CD4-positive, alpha-beta T cell (primary cell): ENCODE results near the gene MPPED1. TPM values are rescaled to one million over a fixed set of nuclear protein-coding genes. Genes with fewer than 3 reads are reported as not detected.

Experiments used
- ATAC-seq: fragments of 200-7000 bp; cut with Tn5 transposase; one replicate; pipeline ENCODE4 v1.10.0; 2022; ENCODE audit warnings: mild to moderate bottlenecking; ENCODE audit not compliant: poor library complexity
- CTCF ChIA-PET: fragments of 350-600 bp; sonication (Branson Sonifier 250); formaldehyde crosslinking; loops from one replicate; lab custom pipeline; 2021; ENCODE audit warnings: antibody characterized with exemption, inconsistent platforms; lab: Charles Lee
- POLR2A ChIA-PET: fragments of 350-600 bp; sonication (Branson Sonifier 250); formaldehyde crosslinking; loops from one replicate; lab custom pipeline; 2021; ENCODE audit warnings: antibody characterized with exemption, inconsistent platforms; lab: Charles Lee
- DNase-seq, 14 experiments: peaks; one replicate each; pipeline ENCODE4 v3.0.0-alpha.2; 2013 to 2020; ENCODE audit warnings: mixed read lengths in 2 of 14
- H3K27ac ChIP-seq, 2 donors: one replicate each; pipeline versions ENCODE4 v1.5.1 to v1.7.0; 2013; ENCODE audit warnings: low read length in 2 of 2, low read depth in 1 of 2, mild to moderate bottlenecking in 1 of 2
- H3K27me3 ChIP-seq, 2 experiments: 1 replicate in 1 of 2; 2 replicates in 1 of 2; pipeline versions ENCODE4 v1.6.1 to v1.7.0; 2013; ENCODE audit warnings: low read length in 2 of 2, control low read depth in 1 of 2, mild to moderate bottlenecking in 1 of 2, moderate library complexity in 1 of 2; ENCODE audit not compliant: insufficient read depth in 2 of 2, control insufficient read depth in 1 of 2
- H3K36me3 ChIP-seq: one replicate; pipeline ENCODE4 v1.6.1; 2013; ENCODE audit warnings: low read length, control low read depth; ENCODE audit not compliant: insufficient read depth
- H3K4me1 ChIP-seq: one replicate; pipeline ENCODE4 v1.6.1; 2013; ENCODE audit warnings: low read length, control low read depth; ENCODE audit not compliant: insufficient read depth
- H3K4me3 ChIP-seq: one replicate; pipeline ENCODE4 v1.5.1; 2013; ENCODE audit warnings: mild to moderate bottlenecking, low read length, moderate library complexity
- H3K9me3 ChIP-seq, 2 experiments: 1 replicate in 1 of 2; 2 replicates in 1 of 2; pipeline versions ENCODE4 v1.6.1 to v1.7.0; 2013; ENCODE audit warnings: low read length in 2 of 2, mild to moderate bottlenecking in 2 of 2, control low read depth in 1 of 2, moderate library complexity in 1 of 2; ENCODE audit not compliant: control insufficient read depth in 1 of 2, insufficient read depth in 1 of 2
- H3K27ac Mint-ChIP-seq: one replicate; pipeline ENCODE4 v1.8.0; 2020; ENCODE audit warnings: mixed read lengths
- H3K27me3 Mint-ChIP-seq: one replicate; pipeline ENCODE4 v1.8.0; 2021; ENCODE audit warnings: mixed read lengths
- H3K36me3 Mint-ChIP-seq: one replicate; pipeline ENCODE4 v1.8.0; 2021; ENCODE audit warnings: low read depth, mixed read lengths
- H3K4me1 Mint-ChIP-seq: one replicate; pipeline ENCODE4 v1.8.0; 2021; ENCODE audit warnings: low read depth, mixed read lengths
- H3K4me3 Mint-ChIP-seq: one replicate; pipeline ENCODE4 v1.8.0; 2020; ENCODE audit warnings: mild to moderate bottlenecking, mixed read lengths
- H3K9me3 Mint-ChIP-seq: one replicate; pipeline ENCODE4 v1.8.0; 2020; ENCODE audit warnings: mixed read lengths
- CTCF ChIP-seq: fragments of 200-600 bp; IDR thresholded peaks from one replicate; pipeline ENCODE4 v1.8.0; 2022; ENCODE audit warnings: antibody characterized with exemption, mild to moderate bottlenecking
- intact Hi-C, 2 experiments: fragments of 100-400 bp; cut with DNase I in 1 of 2; cut with micrococcal nuclease in 1 of 2; formaldehyde crosslinking; loops; one replicate each; pipeline versions ENCODE4 v1.15.1 to v1.9.0; 2023 to 2025; cut with DNase I, micrococcal nuclease
- total RNA-seq, 174 experiments: library from RNA in 2 of 174; stranded (reverse) in 2 of 174; gene quantifications; one replicate each; pipeline ENCODE4 v1.2.3 and lab custom pipeline; 2021 to 2026

The MPPED1 gene
- total RNA-seq, 2 experiments from 2014 or later, result not detected

GRCh38 chr22:43400449-43400848 lies 11.4 kb upstream of the MPPED1 start:
- no peaks in the 10 kb centered on the region for H3K4me1 ChIP-seq
- DNase-seq, result no peak
- no peaks in the 10 kb centered on the region for H3K27me3 ChIP-seq
- CTCF ChIA-PET, result no interaction called here
- Mint-ChIP-seq H3K4me1 (no peaks in the 10 kb centered on the region), H3K27ac (no peak overlapping the region), H3K9me3 (no peaks in the 10 kb centered on the region), H3K27me3 (peaks cover 20% of the 10 kb centered on the region), H3K36me3 (no peaks in the 10 kb centered on the region), H3K4me3 (no peak overlapping the region)
- ATAC-seq, result no peak
- no peak overlapping the region for H3K27ac ChIP-seq
- POLR2A ChIA-PET, result no interaction called here
- no peak overlapping the region for H3K4me3 ChIP-seq
- H3K9me3 ChIP-seq, result no peaks in the 10 kb centered on the region
- no peak for TF ChIP-seq CTCF
- intact Hi-C loops, result no loop called here
- no peaks in the 10 kb centered on the region for H3K36me3 ChIP-seq

- no peak for TF ChIP-seq CTCF
- ATAC-seq, result no peak
- ChIA-PET POLR2A (no interaction called here), CTCF (no interaction called here)
- no peak overlapping the region for H3K27ac Mint-ChIP-seq
- no peaks in the 10 kb centered on the region for H3K36me3 Mint-ChIP-seq
- H3K27me3 ChIP-seq, result no peaks in the 10 kb centered on the region
- no peak overlapping the region for H3K27ac ChIP-seq
- intact Hi-C loops, result no loop called here
- H3K4me1 Mint-ChIP-seq, result no peaks in the 10 kb centered on the region
- H3K4me1 ChIP-seq, result no peaks in the 10 kb centered on the region
- H3K4me3 Mint-ChIP-seq, result no peak overlapping the region
- H3K27me3 Mint-ChIP-seq, result peaks cover 20% of the 10 kb centered on the region
- H3K9me3 ChIP-seq, result no peaks in the 10 kb centered on the region
- no peaks in the 10 kb centered on the region for H3K36me3 ChIP-seq
- no peak overlapping the region for H3K4me3 ChIP-seq
- no peaks in the 10 kb centered on the region for H3K9me3 Mint-ChIP-seq
- no peak for DNase-seq
These were observed 10.6 kb upstream of the MPPED1 start for GRCh38 chr22:43401233-43401632.

- Histone ChIP-seq H3K4me3 (no peak overlapping the region), H3K27ac (no peak overlapping the region), H3K9me3 (no peaks in the 10 kb centered on the region), H3K27me3 (no peaks in the 10 kb centered on the region), H3K4me1 (no peaks in the 10 kb centered on the region), H3K36me3 (no peaks in the 10 kb centered on the region)
- H3K27ac Mint-ChIP-seq, result no peak overlapping the region
- H3K36me3 Mint-ChIP-seq, result no peaks in the 10 kb centered on the region
- no peak for DNase-seq
- ATAC-seq, result no peak
- intact Hi-C loops, result no loop called here
- H3K27me3 Mint-ChIP-seq, result peaks cover 20% of the 10 kb centered on the region
- CTCF ChIA-PET, result no interaction called here
- POLR2A ChIA-PET, result no interaction called here
- no peak for TF ChIP-seq CTCF
- no peak overlapping the region for H3K4me3 Mint-ChIP-seq
- no peaks in the 10 kb centered on the region for H3K4me1 Mint-ChIP-seq
- H3K9me3 Mint-ChIP-seq, result no peaks in the 10 kb centered on the region
These were observed 10.2 kb upstream of the MPPED1 start for GRCh38 chr22:43401661-43402060.
